ENCODE data around the gene ATOSB.

ATOSB gene

DNA sequence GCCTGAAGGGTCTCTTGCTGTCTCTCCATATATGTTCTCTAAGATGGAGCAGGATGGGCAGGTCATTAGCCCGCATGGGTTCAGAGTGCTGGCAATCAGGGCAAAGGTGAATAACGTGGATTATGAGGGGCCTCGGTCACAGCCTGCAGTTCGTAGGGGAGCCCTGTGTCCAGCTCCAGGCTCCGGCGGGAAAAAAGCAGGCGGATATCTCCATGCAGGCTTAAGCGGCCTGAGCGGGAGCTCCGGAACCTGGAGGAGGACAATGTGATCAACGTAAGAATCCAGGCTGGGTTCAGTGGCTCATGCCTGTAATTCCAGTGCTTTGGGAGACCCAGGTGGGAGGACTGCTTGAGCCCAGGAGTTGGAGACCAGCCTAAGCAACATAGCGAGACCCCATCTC, 10.5 kb downstream of the ATOSB start:
- Mint-ChIP-seq H3K27ac (peak overlapping the region; percentile 80), H3K4me1 (peaks cover 61% of the 10 kb centered on the region), H3K36me3 (ENCODE audit: low read depth) (peaks cover 36% of the 10 kb centered on the region), H3K9me3 (no peaks in the 10 kb centered on the region), H3K4me3 (no peak overlapping the region), H3K27me3 (ENCODE audit: low read depth, poor library complexity) (no peaks in the 10 kb centered on the region)
- DNase-seq = no peak
- TF ChIP-seq, protein P1, sequence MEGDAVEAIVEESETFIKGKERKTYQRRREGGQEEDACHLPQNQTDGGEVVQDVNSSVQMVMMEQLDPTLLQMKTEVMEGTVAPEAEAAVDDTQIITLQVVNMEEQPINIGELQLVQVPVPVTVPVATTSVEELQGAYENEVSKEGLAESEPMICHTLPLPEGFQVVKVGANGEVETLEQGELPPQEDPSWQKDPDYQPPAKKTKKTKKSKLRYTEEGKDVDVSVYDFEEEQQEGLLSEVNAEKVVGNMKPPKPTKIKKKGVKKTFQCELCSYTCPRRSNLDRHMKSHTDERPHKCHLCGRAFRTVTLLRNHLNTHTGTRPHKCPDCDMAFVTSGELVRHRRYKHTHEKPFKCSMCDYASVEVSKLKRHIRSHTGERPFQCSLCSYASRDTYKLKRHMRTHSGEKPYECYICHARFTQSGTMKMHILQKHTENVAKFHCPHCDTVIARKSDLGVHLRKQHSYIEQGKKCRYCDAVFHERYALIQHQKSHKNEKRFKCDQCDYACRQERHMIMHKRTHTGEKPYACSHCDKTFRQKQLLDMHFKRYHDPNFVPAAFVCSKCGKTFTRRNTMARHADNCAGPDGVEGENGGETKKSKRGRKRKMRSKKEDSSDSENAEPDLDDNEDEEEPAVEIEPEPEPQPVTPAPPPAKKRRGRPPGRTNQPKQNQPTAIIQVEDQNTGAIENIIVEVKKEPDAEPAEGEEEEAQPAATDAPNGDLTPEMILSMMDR (IDR thresholded peaks at IDR 0.05) = no peak

DNA sequence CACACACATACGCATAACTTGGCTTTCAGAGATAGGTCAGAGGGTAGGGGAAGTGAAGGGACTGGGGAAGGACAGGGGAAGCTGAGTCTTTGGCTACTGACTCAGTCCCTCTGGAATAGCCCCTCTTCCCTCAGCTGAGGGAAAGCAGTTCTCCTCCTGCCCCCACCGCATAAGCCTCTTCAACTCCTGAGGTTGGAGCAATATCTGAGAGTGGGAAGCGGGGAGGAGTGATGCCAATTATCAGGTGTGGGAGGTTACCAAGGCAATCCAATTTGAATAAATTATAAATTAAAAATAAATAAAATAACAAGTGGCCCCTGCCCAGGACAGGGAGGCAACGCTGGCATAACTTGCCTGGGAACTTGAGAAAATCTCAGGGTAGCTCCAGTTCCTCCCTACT, 11.1 kb downstream of the ATOSB start:
- H3K27ac Mint-ChIP-seq = peak overlapping the region; percentile 100
- H3K9me3 Mint-ChIP-seq = no peaks in the 10 kb centered on the region
- peaks cover 41% of the 10 kb centered on the region for H3K36me3 Mint-ChIP-seq (ENCODE audit: low read depth)
- no peak for DNase-seq
- no peaks in the 10 kb centered on the region for H3K27me3 Mint-ChIP-seq (ENCODE audit: low read depth, poor library complexity)
- TF ChIP-seq, protein P1 (IDR thresholded peaks at IDR 0.05) = no peak
- H3K4me1 Mint-ChIP-seq = peaks cover 56% of the 10 kb centered on the region
- H3K4me3 Mint-ChIP-seq = peak overlapping the region; percentile 98

DNA sequence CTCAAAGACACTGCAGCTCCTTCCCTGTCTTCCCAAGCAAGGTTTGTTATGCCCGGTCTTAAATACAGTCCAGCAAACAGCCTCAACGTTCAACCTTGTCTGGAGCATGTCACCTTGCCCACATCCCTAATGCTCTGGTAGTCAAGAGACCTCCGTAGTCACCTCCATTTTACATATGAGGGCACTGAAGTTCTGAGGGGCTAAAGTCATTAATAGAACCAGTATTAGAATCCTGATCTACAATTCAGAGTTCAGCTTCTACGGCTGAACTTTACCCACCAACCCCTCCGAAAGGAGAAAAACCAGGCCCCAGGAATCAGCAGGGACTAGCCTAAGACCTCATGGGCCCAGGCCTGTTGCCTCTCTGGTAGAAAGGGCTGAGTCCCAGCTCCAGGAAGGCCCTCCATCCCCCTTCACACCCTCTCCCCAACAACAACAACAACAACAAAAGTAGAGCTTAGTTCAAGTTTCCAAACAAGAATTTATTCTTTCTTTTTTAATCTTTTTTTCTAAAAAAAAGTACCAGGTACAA, 11.9 kb downstream of the ATOSB start:
- DNase-seq = no peak
- peak overlapping the region; percentile 98 for H3K4me3 Mint-ChIP-seq
- no peaks in the 10 kb centered on the region for H3K9me3 Mint-ChIP-seq
- peaks cover 44% of the 10 kb centered on the region for H3K36me3 Mint-ChIP-seq (ENCODE audit: low read depth)
- peaks cover 47% of the 10 kb centered on the region for H3K4me1 Mint-ChIP-seq
- TF ChIP-seq, protein P1 (IDR thresholded peaks at IDR 0.05) = no peak
- H3K27ac Mint-ChIP-seq = peak overlapping the region; percentile 100
- no peaks in the 10 kb centered on the region for H3K27me3 Mint-ChIP-seq (ENCODE audit: low read depth, poor library complexity)

GRCh38 chr9:35102769-35103659, 12.6 kb downstream of the ATOSB start, which contains the start of gene STOML2:
STOML2 (minus strand) TSS chr9:35103131; CDS start chr9:35103094, 37 bp downstream.
- Mint-ChIP-seq H3K27me3 (ENCODE audit: low read depth, poor library complexity) (no peaks in the 10 kb centered on the region), H3K9me3 (no peaks in the 10 kb centered on the region), H3K36me3 (ENCODE audit: low read depth) (peaks cover 44% of the 10 kb centered on the region), H3K4me3 (peak within 1 kb of the TSS; percentile 98), H3K4me1 (peaks cover 45% of the 10 kb centered on the region), H3K27ac (peak within 1 kb of the TSS; percentile 100)
- DNase-seq = peak; percentile 89
- TF ChIP-seq, protein P1 (IDR thresholded peaks at IDR 0.05) = no peak

DNA sequence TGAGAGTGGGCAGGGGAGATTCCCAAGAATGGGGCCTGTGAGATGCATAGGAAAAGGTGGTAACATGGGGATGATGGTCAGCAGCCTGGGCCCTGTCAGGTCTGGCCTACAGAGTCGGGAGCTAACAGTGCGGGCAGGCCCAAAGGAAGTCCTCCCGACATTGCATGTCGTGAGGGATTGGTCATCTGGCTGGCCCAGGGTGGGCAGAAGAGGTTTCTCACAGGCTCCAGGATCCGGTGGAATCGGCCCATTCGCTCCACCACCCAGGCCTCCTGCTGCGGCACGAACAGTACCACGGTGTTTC, 13.2 kb downstream of the ATOSB start:
- Mint-ChIP-seq H3K4me1 (peaks cover 45% of the 10 kb centered on the region), H3K9me3 (no peaks in the 10 kb centered on the region), H3K36me3 (ENCODE audit: low read depth) (peaks cover 44% of the 10 kb centered on the region), H3K27me3 (ENCODE audit: low read depth, poor library complexity) (no peaks in the 10 kb centered on the region), H3K27ac (peak overlapping the region; percentile 100), H3K4me3 (peak overlapping the region; percentile 98)
- TF ChIP-seq, protein P1 (IDR thresholded peaks at IDR 0.05) = no peak
- no peak for DNase-seq

All from nephron progenitor cell (in vitro differentiated cells).